ENCODE results near the gene PHF13.
A peak's percentile ranks its signal among the peaks of the same experiment; 100 is the strongest.

PHF13 gene

GRCh38 chr1:6580119-6580592 is 33.4 kb upstream of the PHF13 start:
- H3K4me3 ChIP-seq (ENCODE audit: low read depth, low read length) = peak overlapping the region; percentile 83
- TF ChIP-seq POLR2A (IDR thresholded peaks at IDR 0.05; ENCODE audit: extremely low read depth, insufficient read length) (no peak), MAX (IDR thresholded peaks at IDR 0.05; ENCODE audit: low read depth, low read length) (peak; percentile 69), CTCF (IDR thresholded peaks at IDR 0.05; ENCODE audit: low read depth, low read length) (no peak), MYC (IDR thresholded peaks at IDR 0.05; ENCODE audit: low read depth, low read length) (peak; percentile 46; the same call in 1 of the 2 replicates)
- DNase-seq (ENCODE audit: low read depth) = peak; percentile 76

GRCh38 chr1:6580593-6581409 is 32.7 kb upstream of the PHF13 start:
- H3K4me3 ChIP-seq (ENCODE audit: low read depth, low read length) = peak overlapping the region; percentile 83
- TF ChIP-seq MAX (IDR thresholded peaks at IDR 0.05; ENCODE audit: low read depth, low read length) = peak; percentile 30; the same call in 1 of the 2 replicates
- no peak for TF ChIP-seq MYC (IDR thresholded peaks at IDR 0.05; ENCODE audit: low read depth, low read length)
- TF ChIP-seq CTCF (IDR thresholded peaks at IDR 0.05; ENCODE audit: low read depth, low read length) = peak; percentile 59
- no peak for TF ChIP-seq POLR2A (IDR thresholded peaks at IDR 0.05; ENCODE audit: extremely low read depth, insufficient read length)
- DNase-seq (ENCODE audit: low read depth) = peak; percentile 95

GRCh38 chr1:6581561-6582305 is 31.8 kb upstream of the PHF13 start:
- peak overlapping the region; percentile 83 for H3K4me3 ChIP-seq (ENCODE audit: low read depth, low read length)
- peak; percentile 16; the same call in 1 of the 2 replicates for TF ChIP-seq MAX (IDR thresholded peaks at IDR 0.05; ENCODE audit: low read depth, low read length)
- TF ChIP-seq MYC (IDR thresholded peaks at IDR 0.05; ENCODE audit: low read depth, low read length) = 0 out of 2 replicates have a peak, but pooled peaks have one; percentile 27
- TF ChIP-seq CTCF (IDR thresholded peaks at IDR 0.05; ENCODE audit: low read depth, low read length) = no peak
- peak; percentile 90 for DNase-seq (ENCODE audit: low read depth)

GRCh38 chr1:6582370-6582769 is 31.2 kb upstream of the PHF13 start:
- no peak for TF ChIP-seq MYC (IDR thresholded peaks at IDR 0.05; ENCODE audit: low read depth, low read length)
- no peak for TF ChIP-seq POLR2A (IDR thresholded peaks at IDR 0.05; ENCODE audit: extremely low read depth, insufficient read length)
- no peak for TF ChIP-seq MAX (IDR thresholded peaks at IDR 0.05; ENCODE audit: low read depth, low read length)
- TF ChIP-seq CTCF (IDR thresholded peaks at IDR 0.05; ENCODE audit: low read depth, low read length) = no peak
- DNase-seq (ENCODE audit: low read depth) = no peak
- peak overlapping the region; percentile 83 for H3K4me3 ChIP-seq (ENCODE audit: low read depth, low read length)

GRCh38 chr1:6584126-6585080 is 29.1 kb upstream of the PHF13 start:
- no peak overlapping the region for H3K4me3 ChIP-seq (ENCODE audit: low read depth, low read length)
- DNase-seq (ENCODE audit: low read depth) = no peak
- no peak for TF ChIP-seq MAX (IDR thresholded peaks at IDR 0.05; ENCODE audit: low read depth, low read length)
- TF ChIP-seq MYC (IDR thresholded peaks at IDR 0.05; ENCODE audit: low read depth, low read length) = no peak
- no peak for TF ChIP-seq POLR2A (IDR thresholded peaks at IDR 0.05; ENCODE audit: extremely low read depth, insufficient read length)
- TF ChIP-seq CTCF (IDR thresholded peaks at IDR 0.05; ENCODE audit: low read depth, low read length) = no peak
